ENCODE results near the gene PABPC1L. TPM values are rescaled to one million over a fixed set of nuclear protein-coding genes. Genes with fewer than 3 reads are reported as not detected.
"Not testable (repeated sequence)": the region's sequence is repeated elsewhere in the genome, so short reads cannot be mapped to it uniquely, and the experiment has no call there.

PABPC1L gene
- total RNA-seq: 10 to 100 TPM in 5 of 8 experiments, 1 to 10 TPM in 3; 4.4 to 97.9 (median 12.8) TPM

DNA sequence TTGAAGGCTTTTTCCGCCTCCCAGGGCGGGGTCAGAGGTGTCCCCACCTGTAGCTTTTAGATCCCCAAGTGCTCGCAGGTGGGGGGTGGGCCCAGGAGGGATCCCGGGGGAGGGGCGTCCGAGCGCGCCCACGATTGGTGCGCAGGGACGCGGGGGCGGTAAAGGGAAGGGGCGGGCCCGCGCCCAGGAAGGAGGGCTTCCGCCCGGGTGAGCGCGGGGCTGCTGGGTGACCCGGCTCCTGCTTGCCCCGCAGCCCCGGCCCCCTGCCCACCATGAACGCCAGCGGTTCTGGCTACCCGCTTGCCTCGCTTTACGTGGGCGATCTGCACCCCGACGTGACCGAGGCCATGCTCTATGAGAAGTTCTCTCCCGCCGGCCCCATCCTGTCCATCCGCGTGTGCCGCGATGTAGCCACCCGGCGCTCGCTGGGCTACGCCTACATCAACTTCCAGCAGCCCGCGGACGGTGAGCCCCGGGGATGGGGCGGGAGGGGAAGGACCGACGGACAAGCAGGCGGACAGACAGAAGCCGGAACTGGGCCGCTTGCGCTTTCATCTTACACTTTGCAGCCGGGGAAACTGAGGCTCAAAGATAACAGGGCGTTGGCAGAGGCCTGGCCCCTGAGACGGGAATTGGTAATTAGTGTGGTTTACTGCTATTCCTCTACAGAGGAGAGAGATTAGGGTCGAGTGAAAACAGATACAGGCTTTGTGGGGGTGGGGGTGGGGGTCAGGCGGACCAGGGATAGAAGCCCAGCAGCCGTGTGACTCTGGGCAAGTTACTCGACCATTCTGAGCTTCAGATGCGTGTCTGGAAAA is at the start of gene PABPC1L:
Gene PABPC1L, plus strand, starts transcription at position 189 of the 818 bp plus-strand sequence. Its CDS starts 84 bp downstream, at position 273.
- WGBS, 10 experiments: 0% methylated on average over 2 to 7 of the region's 61 CpGs; no CpG with 5 or more reads in 7 of the 10 experiments
- H3K4me3 ChIP-seq: peak within 1 kb of the TSS; percentile 44 to 52 (median 49)
- H3K4me1 ChIP-seq (replicated peaks in 1 of 2): peaks cover 3 to 4% of the 10 kb centered on the region in 2 donors
- H3K27ac ChIP-seq: no peak within 1 kb of the TSS
- ATAC-seq (replicated peaks in 6 of 8): peak; percentile 88 to 95 (median 90)
- in situ Hi-C loops (cut with MboI; ENCODE audit: low pct_unique_long_range_greater_than_20kb in 2 of 9, low sequenced_read_pairs in 9 of 9, unreplicated experiment in 9 of 9): no loop called here

- peaks cover 16 to 17% of the 10 kb centered on the region in 2 donors for H3K4me1 ChIP-seq (replicated peaks in 1 of 2)
- no peak overlapping the region for H3K27ac ChIP-seq
- 0 to 100% (median 81%) methylated on average over 1 to 4 of the region's 5 CpGs; no CpG with 5 or more reads in 5 of the 10 experiments for WGBS, 10 experiments
- peak in 2 of 8 experiments; percentile 53 to 56 for ATAC-seq (replicated peaks in 6 of 8)
- H3K4me3 ChIP-seq: no peak overlapping the region
- in situ Hi-C loops (cut with MboI; ENCODE audit: low pct_unique_long_range_greater_than_20kb in 2 of 9, low sequenced_read_pairs in 9 of 9, unreplicated experiment in 9 of 9): loop anchor here (10.0 to 25.0 kb wide), 5 partner anchors 99 to 177 kb away; partner anchors contain the start of gene KCNK15 (in 2 of the 9)
These were observed 48.3 kb upstream of the PABPC1L start for GRCh38 chr20:44861531-44862006.

DNA sequence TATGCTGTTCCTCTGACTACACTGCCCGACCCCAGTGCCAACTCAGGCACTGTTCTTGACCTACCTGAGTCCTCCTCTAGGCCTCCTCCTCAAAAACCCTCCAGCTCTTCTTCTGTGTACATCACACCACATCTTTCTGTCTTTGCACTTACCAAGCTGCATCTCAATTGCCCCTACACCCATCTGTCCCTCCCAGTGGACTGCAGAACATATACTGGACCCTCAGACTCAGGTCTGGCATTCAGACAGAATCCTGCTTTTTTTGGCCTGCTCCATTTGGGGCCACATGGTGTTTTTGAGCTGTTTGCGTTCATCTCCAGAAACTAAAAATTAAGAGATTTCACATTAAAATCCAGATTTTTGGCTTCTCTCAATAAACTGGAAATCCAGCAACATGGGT is 47.6 kb upstream of the PABPC1L start:
- H3K4me1 ChIP-seq (replicated peaks in 1 of 2): peaks cover 16 to 17% of the 10 kb centered on the region in 2 donors
- no peak overlapping the region for H3K27ac ChIP-seq
- WGBS, 10 experiments: 49 to 100% (median 90%) methylated on average over 1 to 2 of the region's 2 CpGs; no CpG with 5 or more reads in 3 of the 10 experiments
- H3K4me3 ChIP-seq: no peak overlapping the region
- no peak for ATAC-seq (replicated peaks in 6 of 8)
- in situ Hi-C loops (cut with MboI; ENCODE audit: low pct_unique_long_range_greater_than_20kb in 2 of 9, low sequenced_read_pairs in 9 of 9, unreplicated experiment in 9 of 9): loop anchor here (10.0 to 25.0 kb wide), 5 partner anchors 100 to 177 kb away; partner anchors contain the start of gene KCNK15 (in 2 of the 9)

DNA sequence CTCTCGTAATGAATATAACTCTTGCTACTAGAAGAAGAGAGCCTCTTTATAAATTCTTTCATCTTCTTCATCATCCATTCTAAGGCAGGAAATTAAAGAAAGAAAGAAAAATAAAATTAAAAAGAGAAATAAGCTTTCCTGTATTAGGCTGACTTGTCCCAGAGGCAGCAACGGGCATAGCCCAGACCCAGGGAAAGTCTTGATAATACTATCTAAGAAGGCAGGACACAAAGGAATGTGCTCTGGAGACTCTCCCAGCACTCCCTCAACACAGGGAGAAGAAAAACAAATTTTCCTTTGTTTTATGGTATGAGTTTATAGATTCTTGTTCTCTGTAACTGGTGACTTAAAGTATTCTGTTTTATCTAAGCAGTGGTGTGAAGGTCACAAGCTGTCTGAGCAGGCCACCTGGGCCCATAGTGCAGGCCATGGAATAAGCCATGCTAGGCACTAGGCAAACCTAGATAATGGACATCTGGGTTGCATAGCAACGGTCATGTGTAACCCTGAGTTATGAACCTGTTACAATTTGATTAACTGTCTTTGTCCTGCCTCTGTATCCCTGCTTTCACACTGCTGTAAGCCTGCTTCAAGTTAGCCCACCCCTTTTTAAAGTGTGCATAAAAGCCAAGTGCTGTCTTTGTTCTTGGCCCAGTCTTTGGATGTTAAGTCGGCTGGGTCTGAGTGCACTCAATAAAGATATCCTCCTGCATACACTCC is 46.3 kb upstream of the PABPC1L start:
- peak in 5 of 8 experiments; percentile 72 to 84 (median 83) for ATAC-seq (replicated peaks in 6 of 8)
- not testable (repeated sequence) for H3K4me3 ChIP-seq, H3K27ac ChIP-seq
- in situ Hi-C loops (cut with MboI; ENCODE audit: low pct_unique_long_range_greater_than_20kb in 2 of 9, low sequenced_read_pairs in 9 of 9, unreplicated experiment in 9 of 9): loop anchor here (10.0 to 25.0 kb wide), 5 partner anchors 101 to 179 kb away; partner anchors contain the start of gene KCNK15 (in 2 of the 9)
- peaks cover 16 to 17% of the 10 kb centered on the region in 2 donors for H3K4me1 ChIP-seq (replicated peaks in 1 of 2)
- 16 to 93% (median 60%) methylated on average over 1 to 4 of the region's 4 CpGs; no CpG with 5 or more reads in 2 of the 10 experiments for WGBS, 10 experiments

DNA sequence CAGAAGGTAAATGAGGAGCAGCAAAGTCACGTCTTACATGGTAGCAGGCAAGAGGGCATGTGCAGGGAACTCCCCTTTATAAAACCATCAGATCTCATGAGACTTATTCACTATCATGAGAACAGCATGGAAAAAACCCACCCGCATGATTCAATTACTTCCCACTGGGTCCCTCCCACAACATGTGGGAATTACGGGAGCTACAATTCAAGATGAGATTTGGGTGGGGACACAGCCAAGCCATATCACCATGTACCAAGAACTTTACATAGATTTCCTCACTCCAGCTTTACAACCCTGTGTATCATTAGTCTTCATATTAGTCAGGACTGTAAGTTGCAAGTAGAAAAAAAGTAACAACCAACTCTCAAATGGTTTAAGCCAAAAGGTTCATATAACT is 45.4 kb upstream of the PABPC1L start:
- 55 to 100% (median 74%) methylated on average over 1 to 2 of the region's 3 CpGs; no CpG with 5 or more reads in 2 of the 10 experiments for WGBS, 10 experiments
- not testable (repeated sequence) for H3K4me3 ChIP-seq
- in situ Hi-C loops (cut with MboI; ENCODE audit: low pct_unique_long_range_greater_than_20kb in 2 of 9, low sequenced_read_pairs in 9 of 9, unreplicated experiment in 9 of 9): loop anchor here (10.0 to 25.0 kb wide), 5 partner anchors 102 to 180 kb away; partner anchors contain the start of gene KCNK15 (in 2 of the 9)

DNA sequence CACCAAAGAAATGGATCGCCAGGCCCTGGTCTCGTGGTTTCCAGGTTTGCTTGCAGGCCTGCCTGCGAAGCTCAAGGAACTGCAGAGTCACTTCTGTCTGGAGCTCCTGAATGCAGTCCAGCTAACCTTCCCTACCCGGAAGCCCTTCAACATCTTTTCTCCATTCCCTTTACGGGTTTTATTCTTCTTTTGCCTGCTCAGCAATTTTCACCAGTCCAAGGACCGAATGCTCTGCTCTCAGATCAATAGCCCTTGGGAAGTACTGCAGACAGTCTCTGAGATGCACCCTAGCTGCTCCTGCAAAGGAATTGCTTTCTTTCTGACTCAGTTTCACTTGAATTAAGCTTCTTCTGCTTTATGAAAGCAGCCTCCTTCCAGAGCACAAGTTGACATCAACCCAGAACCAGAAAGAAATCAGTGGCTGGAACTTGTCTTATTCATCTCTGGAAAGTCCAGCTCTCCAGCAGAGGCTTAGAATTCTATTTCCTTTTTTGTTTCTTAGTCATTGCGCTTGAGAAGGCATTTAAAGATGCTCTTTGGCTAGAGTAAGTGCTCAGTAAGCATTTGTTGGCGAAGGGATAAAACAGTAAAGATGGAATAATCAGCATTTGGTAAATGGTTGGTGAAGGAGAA is 43.0 kb upstream of the PABPC1L start:
- WGBS, 10 experiments: 42 to 93% (median 60%) methylated on average over 2 to 8 of the region's 8 CpGs
- no peak overlapping the region for H3K27ac ChIP-seq
- no peak overlapping the region for H3K4me3 ChIP-seq
- in situ Hi-C loops (cut with MboI; ENCODE audit: low pct_unique_long_range_greater_than_20kb in 2 of 9, low sequenced_read_pairs in 9 of 9, unreplicated experiment in 9 of 9): loop anchor here (10.0 to 25.0 kb wide), 5 partner anchors 105 to 182 kb away; partner anchors contain the start of gene KCNK15 (in 2 of the 9)
- H3K4me1 ChIP-seq (replicated peaks in 1 of 2): peaks cover 16 to 17% of the 10 kb centered on the region in 2 donors
- no peak for ATAC-seq (replicated peaks in 6 of 8)

More for the DNA sequence above, 45.4 kb upstream of the PABPC1L start:
- ATAC-seq (replicated peaks in 6 of 8): peak in 1 of 8 experiments; percentile 56
- H3K4me1 ChIP-seq (replicated peaks in 1 of 2): peaks cover 16 to 17% of the 10 kb centered on the region in 2 donors
- not testable (repeated sequence) for H3K27ac ChIP-seq

DNA sequence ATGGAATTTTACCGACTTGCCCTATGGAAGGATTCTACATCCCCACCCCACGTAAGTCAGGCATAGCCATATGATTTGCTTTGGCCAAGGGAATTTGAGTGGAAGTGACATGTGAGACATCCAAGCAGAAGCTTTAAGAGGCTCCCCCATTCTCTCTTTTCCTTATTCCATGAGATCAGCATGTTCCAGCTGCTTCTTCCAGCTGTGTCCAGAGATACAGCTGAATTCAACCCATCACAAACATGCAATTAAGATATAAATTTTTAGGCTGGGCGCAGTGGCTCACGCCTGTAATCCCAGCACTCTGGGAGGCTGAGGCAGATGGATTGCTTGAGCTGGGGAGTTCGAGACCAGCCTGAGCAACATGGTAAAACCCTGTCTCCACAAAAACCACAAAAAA is 40.4 kb upstream of the PABPC1L start:
- Histone ChIP-seq H3K4me1 (replicated peaks in 1 of 2) (peaks cover 0 to under 1% of the 10 kb centered on the region in 2 donors), H3K4me3 (no peak overlapping the region), H3K27ac (no peak overlapping the region)
- 0 to 73% (median 47%) methylated on average over 2 to 4 of the region's 5 CpGs; no CpG with 5 or more reads in 1 of the 10 experiments for WGBS, 10 experiments
- in situ Hi-C loops (cut with MboI; ENCODE audit: low pct_unique_long_range_greater_than_20kb in 2 of 9, low sequenced_read_pairs in 9 of 9, unreplicated experiment in 9 of 9): loop anchor here (10.0 to 25.0 kb wide), 5 partner anchors 107 to 185 kb away; partner anchors contain the start of gene KCNK15 (in 2 of the 9)
- ATAC-seq (replicated peaks in 6 of 8): no peak

- WGBS, 10 experiments: 50 to 95% (median 81%) methylated on average over 1 to 4 of the region's 4 CpGs; no CpG with 5 or more reads in 1 of the 10 experiments
- ATAC-seq (replicated peaks in 6 of 8); H3K27ac ChIP-seq; H3K4me3 ChIP-seq; in situ Hi-C loops (cut with MboI; ENCODE audit: low pct_unique_long_range_greater_than_20kb in 2 of 9, low sequenced_read_pairs in 9 of 9, unreplicated experiment in 9 of 9): not testable (repeated sequence)
- peaks cover 8 to 11% of the 10 kb centered on the region in 2 donors for H3K4me1 ChIP-seq (replicated peaks in 1 of 2)
These were observed 27.5 kb upstream of the PABPC1L start for GRCh38 chr20:44882360-44882759.

GRCh38 chr20:44883214-44883902 is 26.5 kb upstream of the PABPC1L start:
- in situ Hi-C loops (cut with MboI; ENCODE audit: low pct_unique_long_range_greater_than_20kb in 2 of 9, low sequenced_read_pairs in 9 of 9, unreplicated experiment in 9 of 9): no loop called here
- H3K27ac ChIP-seq: no peak overlapping the region
- no peak for ATAC-seq (replicated peaks in 6 of 8)
- H3K4me1 ChIP-seq (replicated peaks in 1 of 2): peaks cover 8 to 21% of the 10 kb centered on the region in 2 donors
- 50 to 94% (median 83%) methylated on average over 2 to 7 of the region's 7 CpGs; no CpG with 5 or more reads in 1 of the 10 experiments for WGBS, 10 experiments
- no peak overlapping the region for H3K4me3 ChIP-seq

DNA sequence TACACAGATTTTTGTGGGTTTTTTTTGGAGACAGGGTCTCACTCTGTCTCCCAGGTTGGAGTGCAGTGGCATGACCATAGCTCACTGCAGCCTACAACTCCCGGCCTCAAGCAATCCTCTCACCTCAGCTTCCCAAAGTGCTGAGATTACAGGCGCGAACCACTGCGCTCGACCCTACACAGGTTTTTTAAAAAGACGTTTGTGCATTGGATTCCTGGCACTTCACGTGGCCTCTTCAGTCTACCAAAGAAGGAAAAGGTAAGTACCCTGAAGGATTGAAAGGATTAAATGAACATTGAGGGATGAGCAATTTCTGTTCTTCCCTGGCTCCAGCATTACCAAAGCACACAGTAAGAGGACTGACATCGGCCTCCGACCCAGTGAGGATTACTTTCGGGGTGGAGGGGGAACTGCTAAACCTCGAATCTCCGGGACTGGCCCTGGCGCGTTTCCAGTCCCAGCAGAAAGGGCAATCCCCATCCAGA is 24.9 kb upstream of the PABPC1L start:
- WGBS, 10 experiments: 0 to 67% (median 23%) methylated on average over 1 to 13 of the region's 14 CpGs; no CpG with 5 or more reads in 3 of the 10 experiments
- in situ Hi-C loops (cut with MboI; ENCODE audit: low pct_unique_long_range_greater_than_20kb in 2 of 9, low sequenced_read_pairs in 9 of 9, unreplicated experiment in 9 of 9): no loop called here
- peak overlapping the region; percentile 81 to 100 (median 99) for H3K4me3 ChIP-seq
- H3K4me1 ChIP-seq (replicated peaks in 1 of 2): peaks cover 8 to 33% of the 10 kb centered on the region in 2 donors
- H3K27ac ChIP-seq: peak overlapping the region; percentile 58 to 61
- ATAC-seq (replicated peaks in 6 of 8): peak in 5 of 8 experiments; percentile 0 to 2 (median 1)

- in situ Hi-C loops (cut with MboI; ENCODE audit: low pct_unique_long_range_greater_than_20kb in 2 of 9, low sequenced_read_pairs in 9 of 9, unreplicated experiment in 9 of 9): no loop called here
- WGBS, 10 experiments: 0% methylated on average over 1 to 17 of the region's 88 CpGs; no CpG with 5 or more reads in 7 of the 10 experiments
- H3K4me1 ChIP-seq (replicated peaks in 1 of 2): peaks cover 8 to 33% of the 10 kb centered on the region in 2 donors
- H3K27ac ChIP-seq: peak within 1 kb of the TSS; percentile 94 to 97
- peak; percentile 90 to 98 (median 97) for ATAC-seq (replicated peaks in 6 of 8)
- peak within 1 kb of the TSS; percentile 81 to 100 (median 99) for H3K4me3 ChIP-seq
These were observed 24.2 kb upstream of the PABPC1L start, which contains the start of gene YWHAB for GRCh38 chr20:44885392-44886265. YWHAB (plus strand) TSS chr20:44885705; CDS start chr20:44901534, 15,829 bp downstream.

Data from motor neuron (in vitro differentiated cells).